HS-5 (cell line): Measurements from ENCODE around the gene CHST4.
"Not testable (repeated sequence)": the region's sequence is repeated elsewhere in the genome, so short reads cannot be mapped to it uniquely, and the experiment has no call there.

Source experiments
- DNase-seq: peaks from one replicate; pipeline ENCODE4 v3.0.0-alpha.2; 2012; ENCODE audit warnings: low read depth

The CHST4 gene

DNA sequence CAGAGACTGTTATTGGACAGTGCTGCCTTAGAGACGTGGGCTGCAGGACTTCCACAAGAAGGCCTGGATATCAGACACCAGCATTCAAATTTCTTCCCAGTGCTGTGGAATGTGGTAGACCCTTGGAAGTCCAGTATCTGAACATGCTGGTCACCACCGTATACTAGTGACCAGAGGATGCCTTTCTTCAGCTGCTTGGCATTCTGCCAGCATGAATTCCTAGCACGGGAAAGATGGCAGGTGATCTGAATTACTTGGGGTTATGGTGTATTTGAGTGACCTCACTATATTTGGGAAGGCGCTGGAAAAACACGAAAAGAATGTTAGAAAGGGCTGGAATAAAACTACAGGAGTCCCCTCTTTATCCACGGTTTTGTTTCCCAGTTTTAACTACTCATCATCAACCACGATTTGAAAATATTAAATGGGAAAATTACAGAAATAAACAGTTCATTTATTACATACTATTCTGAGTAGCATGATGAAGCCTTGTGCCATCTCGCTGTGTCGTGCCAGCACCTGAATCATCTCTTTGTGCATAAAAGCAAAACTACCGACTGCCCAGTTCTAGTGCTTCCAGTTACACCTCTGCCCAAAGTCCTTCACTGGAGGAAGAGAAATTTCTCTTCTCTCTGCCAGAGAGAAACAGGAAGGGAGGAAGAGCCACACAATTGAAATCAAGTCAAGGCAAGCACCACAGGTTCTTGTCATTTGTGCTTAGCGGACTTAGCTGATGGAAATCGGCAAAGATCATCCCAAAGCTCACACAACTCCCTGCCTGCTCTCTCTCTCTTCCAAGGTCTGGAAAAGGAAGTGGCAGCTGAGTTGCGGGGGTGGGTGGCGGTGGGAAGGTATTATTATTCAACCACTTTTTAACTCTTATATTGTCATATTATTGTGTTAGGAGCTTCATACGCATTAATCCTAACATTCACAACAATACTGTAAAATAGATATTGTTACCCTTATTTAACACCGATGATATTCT lies 1.4 kb upstream of the CHST4 start:
- DNase-seq = no peak

GRCh38 chr16:71528257-71528656 lies 2.0 kb downstream of the CHST4 start:
- no peak for DNase-seq

- no peak for DNase-seq
Observed at GRCh38 chr16:71528863-71529262, 2.6 kb downstream of the CHST4 start.

DNA sequence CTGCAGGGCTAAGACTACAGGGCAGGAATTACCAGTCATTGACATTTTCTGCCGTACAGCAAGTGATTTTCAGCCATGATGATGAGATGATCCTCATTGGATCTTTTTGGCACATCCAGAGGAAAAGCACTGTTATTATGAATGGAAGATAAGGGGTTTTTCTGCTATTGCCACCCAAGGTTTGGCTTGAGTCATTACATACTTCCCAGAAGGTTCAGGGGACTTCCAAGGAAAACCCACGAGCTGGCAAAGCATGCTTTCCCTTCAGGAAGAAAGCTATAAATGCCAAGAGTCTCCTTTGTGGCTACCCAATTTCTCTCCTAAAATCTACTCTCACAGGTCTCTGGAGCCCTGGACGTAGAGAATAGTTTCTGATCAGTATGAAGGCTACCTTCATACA lies 6.1 kb downstream of the CHST4 start:
- DNase-seq = no peak

DNA sequence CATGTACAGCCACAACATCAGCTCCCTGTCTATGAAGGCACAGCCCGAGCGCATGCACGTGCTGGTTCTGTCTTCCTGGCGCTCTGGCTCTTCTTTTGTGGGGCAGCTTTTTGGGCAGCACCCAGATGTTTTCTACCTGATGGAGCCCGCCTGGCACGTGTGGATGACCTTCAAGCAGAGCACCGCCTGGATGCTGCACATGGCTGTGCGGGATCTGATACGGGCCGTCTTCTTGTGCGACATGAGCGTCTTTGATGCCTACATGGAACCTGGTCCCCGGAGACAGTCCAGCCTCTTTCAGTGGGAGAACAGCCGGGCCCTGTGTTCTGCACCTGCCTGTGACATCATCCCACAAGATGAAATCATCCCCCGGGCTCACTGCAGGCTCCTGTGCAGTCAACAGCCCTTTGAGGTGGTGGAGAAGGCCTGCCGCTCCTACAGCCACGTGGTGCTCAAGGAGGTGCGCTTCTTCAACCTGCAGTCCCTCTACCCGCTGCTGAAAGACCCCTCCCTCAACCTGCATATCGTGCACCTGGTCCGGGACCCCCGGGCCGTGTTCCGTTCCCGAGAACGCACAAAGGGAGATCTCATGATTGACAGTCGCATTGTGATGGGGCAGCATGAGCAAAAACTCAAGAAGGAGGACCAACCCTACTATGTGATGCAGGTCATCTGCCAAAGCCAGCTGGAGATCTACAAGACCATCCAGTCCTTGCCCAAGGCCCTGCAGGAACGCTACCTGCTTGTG lies 10.7 kb downstream of the CHST4 start:
- DNase-seq = no peak

- DNase-seq = no peak
Observed at GRCh38 chr16:71537643-71538042, 11.4 kb downstream of the CHST4 start.

- no peak for DNase-seq
Observed at GRCh38 chr16:71542377-71542776, 16.2 kb downstream of the CHST4 start.

DNA sequence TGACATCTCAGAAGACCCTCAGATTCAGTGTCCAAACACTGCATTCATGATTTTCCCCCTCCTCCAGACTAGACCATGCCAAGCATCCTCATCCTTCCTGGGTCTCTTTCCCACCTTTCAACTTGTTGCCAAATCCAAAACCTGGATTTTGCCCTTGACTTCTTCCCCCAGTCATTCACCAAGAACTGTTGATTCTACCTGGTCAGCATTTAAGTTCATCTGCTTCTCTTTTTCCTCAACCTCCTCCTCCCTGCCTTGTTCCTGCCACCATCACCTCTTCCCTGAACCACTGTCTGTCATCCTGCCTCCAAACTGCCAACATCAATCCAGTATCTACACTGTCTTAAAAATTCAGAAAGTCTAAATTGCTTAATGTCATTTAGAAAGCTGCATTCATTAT lies 20.9 kb downstream of the CHST4 start:
- no peak for DNase-seq

GRCh38 chr16:71552698-71553503 lies 26.7 kb downstream of the CHST4 start:
- DNase-seq = no peak

DNA sequence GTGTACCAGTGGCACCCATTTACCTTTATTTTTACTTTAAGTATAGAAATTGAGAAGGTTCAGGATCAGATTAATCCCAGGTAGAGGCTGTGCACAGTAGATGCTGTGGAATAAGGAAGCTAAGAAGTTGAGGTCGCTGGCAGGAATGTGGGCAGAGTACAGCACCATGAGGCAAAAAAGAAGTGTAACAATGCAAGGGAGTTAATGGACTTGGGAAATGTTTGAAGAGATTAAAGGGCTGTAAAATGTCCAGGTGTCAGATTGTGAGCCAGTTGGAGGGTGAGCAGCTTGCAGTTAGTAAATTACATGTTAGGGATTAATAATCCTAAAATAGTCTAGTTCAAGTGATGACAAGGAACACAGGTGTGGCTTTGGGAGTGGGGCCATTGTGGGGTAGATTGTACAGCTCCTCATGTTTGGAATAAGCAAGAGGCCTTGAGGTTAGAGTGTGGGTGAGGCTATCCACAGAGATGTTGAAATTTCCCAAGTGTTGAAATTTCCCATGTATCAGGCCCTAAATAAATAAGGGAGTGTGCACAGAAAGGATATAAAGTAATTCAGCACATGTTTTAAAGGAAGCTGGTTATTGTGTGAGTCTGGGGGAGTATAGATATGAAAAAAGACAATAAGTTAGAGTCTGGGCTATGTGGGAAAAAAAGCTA lies 29.1 kb downstream of the CHST4 start:
- no peak for DNase-seq

- no peak for DNase-seq
Observed at GRCh38 chr16:71557299-71557698, 31.1 kb downstream of the CHST4 start.

DNA sequence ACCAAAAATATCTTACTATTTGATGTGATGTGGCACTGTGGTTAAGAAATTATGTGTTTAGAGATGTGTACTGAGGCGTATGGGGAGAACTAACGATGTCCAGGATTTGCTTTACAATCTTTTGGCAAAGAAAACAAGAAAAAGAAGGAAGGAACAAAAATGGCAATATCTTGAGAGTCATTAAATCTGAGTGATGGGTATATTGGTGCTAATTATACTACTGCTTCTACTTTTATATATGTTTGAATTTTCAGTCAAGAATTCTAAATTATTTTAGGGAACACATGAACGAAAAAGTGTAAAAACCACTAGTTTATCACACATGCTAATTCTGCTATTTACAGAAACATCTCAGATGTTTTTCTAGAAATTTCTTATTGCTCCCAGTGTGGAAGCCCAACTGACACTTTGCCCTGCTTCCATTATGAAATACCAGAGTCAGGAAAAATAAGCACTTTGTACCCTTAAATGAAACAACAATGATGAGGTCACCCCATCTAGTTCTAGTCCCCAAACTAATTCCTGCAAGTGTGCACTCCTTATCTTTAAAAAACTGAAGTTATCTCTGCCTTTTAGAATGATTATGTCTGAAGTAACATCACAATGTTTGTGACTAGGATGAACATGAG lies 31.8 kb downstream of the CHST4 start:
- DNase-seq = no peak

- no peak for DNase-seq
Observed at GRCh38 chr16:71559855-71560254, 33.6 kb downstream of the CHST4 start.

GRCh38 chr16:71561886-71562285 lies 35.7 kb downstream of the CHST4 start:
- DNase-seq = not testable (repeated sequence)

DNA sequence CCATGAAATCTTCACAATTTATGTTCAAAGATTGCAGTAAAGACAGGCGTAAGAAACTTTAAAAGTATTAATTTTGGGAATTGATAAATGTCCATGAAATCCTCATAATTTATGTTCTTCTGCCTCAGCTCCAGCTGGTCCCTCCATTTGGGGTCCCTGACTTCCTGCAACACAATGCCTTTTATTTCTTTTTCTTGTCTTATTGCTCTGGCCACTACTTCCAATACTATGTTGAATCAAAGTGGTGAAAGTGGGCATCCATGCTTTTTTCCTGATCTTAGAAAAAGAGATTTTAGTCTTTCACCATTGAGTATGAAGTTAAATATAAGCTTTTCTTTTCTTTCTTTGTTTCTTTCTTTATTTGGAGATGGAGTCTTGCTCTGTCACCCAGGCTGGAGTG lies 36.3 kb downstream of the CHST4 start:
- DNase-seq = no peak

DNA sequence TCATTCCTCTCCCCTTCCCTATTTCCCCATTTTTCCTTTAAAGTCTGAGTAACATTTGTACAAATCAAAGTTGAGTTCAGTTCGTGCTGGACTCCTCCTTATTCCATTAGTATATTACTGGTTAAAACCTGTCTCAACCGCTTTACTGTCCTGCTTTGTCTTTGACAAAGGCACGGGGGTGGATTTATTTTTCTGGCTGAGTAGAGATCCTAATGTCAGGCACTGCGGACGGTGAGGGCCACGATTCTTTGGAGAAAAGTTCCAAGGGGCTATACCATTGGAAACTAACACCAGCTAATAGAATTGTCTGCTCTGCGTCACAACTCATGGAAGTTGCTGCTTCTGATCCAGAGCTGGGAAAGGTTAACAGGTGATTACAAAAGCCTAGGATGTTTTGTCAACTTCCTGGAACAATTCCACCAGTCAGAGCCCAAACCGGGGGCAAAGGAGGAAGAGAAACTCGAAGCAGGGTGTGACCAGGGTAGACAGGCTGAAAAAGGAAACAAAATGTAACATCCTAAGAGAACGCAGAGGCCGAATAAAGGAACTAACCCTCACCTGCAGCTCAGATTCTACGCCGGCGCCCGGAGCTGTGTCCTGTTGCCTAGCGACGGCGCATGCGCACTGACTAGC lies 38.2 kb downstream of the CHST4 start:
- DNase-seq = no peak

DNA sequence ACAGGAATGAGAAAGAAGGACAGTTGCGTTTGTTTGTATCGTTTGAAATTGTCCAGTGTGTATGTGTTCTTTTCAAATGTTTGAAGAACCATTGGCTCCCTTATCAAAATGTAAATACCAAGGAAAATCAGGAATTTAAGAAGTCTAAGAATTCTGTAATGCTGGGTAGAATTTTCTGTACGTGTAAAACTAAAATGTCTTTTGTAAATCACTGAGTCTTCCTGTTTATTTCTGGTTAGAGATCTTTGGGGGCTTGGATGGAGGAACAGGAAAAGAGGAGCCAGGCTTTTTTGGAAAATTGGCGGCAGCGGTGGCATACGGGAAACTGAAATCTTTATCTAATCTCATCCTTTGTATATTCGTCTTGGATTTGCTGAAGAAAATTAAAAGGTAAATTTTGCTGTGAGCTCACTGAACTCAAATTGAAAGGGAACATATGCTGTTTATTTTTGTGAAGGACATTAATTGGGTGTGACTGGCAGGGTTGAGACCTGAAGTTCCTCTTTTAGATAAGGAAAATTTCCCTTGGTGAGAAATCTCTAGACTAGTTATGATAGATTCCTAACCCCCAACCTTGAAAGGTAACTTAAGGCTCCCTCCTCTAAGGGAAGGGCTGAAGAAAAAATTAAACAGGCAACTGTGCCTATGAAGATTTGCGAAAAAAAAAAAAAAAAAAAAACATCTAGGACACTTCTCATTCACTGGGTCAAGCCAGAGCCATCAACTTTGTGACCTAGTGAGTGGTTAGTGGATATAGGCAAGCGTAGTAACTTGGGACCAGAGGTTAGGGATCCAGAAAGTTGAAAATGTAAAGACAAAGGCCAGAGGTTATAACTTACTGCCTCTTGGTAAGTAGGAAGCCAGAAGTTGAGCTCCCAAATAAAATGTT lies 39.8 kb downstream of the CHST4 start:
- DNase-seq = peak; percentile 4

DNA sequence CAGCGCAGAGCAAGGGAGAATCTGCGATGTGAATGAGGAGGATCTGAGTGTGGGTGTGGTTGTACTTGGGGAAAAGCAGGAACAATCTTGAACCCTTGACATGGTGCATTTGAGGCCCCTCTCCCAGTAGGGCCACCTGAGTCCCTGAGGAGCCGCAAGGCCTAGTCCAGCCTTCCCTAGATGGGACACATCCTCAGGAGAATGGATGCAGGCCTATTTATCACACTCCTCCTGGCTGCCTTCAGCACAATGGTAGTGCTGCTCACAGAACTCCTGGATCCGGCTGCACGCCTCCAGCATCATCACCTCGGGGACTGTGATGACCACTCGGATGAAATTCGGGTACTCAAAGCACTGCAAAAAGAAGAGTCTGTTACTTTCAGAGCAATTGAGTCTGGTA lies 41.7 kb downstream of the CHST4 start:
- no peak for DNase-seq

DNA sequence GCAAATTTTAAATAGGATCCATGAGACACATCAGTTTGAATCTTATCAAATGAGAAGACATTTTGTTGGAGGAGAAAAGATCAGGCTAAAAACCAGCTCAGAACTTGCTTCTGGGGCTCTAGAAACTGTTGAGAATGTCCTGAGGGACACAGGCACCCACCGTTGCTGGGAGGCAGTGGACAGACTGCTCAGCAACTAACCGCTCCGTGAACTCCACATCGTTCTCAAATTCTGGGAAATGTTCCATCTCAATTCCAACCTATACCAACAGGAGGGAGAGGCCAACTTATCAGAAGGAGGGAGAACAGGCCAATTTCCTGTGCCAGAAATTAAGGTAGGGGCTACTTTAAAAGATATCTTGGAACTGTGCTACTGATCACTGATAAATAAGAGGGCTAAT lies 42.3 kb downstream of the CHST4 start:
- DNase-seq = no peak

GRCh38 chr16:71569621-71570020 lies 43.4 kb downstream of the CHST4 start:
- no peak for DNase-seq
